GM19035 (cell line): ENCODE measurements around the gene NUP98.
"Not testable (repeated sequence)": the region's sequence is repeated elsewhere in the genome, so short reads cannot be mapped to it uniquely, and the experiment has no call there.

Experiments used
- ATAC-seq: cut with Tn5 transposase; IDR thresholded peaks from one replicate; pipeline ENCODE4 v1.9.1; 2021; ENCODE audit not compliant: unreplicated experiment

NUP98 gene

GRCh38 chr11:3645552-3645951 is 151.8 kb downstream of the NUP98 start:
- no peak for ATAC-seq

- no peak for ATAC-seq
Measured at GRCh38 chr11:3644817-3645235, 152.5 kb downstream of the NUP98 start, which contains the start of gene ART1. ART1 (plus strand) TSS chr11:3645128; CDS start chr11:3659214, 14,086 bp downstream.

GRCh38 chr11:3643102-3643546 is 154.2 kb downstream of the NUP98 start:
- ATAC-seq, result not testable (repeated sequence)

DNA sequence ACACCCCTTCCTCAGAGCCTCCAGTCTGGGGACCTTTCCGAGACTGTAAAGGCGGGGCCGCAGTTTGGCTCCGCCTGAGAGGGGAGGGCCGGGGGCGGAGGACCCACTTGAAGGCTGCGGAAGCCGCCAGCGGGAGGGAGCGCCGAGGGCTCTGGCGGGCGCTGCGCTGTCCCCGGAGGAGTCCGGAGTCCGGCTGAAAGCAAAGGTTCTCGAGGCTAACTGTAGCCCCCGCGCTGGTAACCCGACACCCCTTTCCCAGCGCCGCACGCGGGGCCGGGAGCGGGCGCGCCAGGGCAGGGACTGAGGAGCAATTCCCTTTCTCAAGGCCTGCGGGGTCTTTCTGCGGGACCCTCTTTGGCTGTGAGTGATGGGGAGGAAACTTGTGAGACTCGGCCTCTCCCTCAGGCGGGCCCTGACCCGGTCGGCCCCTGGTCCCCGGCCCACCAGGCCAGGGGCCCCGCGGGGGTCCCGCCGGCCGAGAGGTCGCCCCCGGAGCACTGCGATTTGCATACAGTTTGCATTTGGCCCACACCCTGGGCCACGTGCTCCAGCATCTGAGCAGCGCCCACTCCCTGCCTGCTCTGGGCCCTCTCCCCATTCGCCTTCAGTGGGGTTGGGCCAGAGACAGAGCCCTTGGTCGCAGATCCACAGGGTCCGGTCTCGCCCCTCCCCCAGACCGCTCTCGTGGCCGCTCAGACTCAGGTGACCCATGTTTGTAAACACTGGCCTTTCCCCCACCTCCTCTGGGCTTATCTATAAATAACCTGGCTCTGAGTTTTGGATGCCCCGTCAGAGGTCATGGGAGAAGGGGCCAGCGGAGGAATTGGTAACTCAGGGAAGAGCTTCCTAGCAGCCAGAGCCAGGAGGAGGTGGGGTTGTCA is 155.0 kb downstream of the NUP98 start:
- no peak for ATAC-seq

DNA sequence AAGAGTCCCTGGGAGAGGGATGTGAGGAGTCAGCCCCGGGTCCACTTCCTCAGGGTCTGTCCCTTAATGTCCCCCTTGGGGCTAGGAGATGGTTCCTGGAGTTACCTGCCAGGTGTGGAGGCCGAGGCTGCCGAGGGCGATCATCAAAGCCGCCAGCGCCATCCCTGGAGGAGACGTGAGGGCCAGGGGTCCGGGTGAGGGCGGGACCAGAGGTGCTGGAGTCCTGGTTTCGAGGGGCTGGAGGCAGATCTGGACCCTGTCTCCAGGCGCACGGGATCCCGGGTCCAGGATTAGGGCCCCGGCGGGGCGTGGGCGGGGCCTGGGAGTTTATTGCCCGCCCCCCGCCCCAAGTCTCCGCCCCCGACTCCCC is 155.7 kb downstream of the NUP98 start, which contains the start of gene ART5:
TSS of gene ART5 (minus strand) at position 292 of the 370 bp plus-strand sequence. CDS start at position 162, 130 bp downstream.
- no peak for ATAC-seq

DNA sequence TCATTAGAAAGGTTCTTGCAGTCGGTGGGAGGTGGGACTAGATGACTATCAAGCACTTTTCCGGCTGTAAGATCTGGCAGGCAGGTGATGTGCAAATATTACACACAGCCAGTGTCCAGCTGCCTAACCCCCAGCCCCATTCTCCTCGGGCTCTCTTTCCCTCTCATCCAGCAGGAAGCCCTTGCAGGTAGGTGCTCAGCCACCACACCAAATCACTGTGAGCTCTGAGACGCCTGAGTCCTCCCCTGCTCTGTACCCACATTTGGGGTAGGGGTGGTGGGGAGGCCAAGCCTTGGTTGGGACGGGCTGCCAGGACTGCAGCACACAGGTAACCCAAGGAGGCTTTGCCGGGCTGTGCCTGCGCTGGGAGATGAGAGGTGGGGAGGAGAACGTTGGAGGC is 156.2 kb downstream of the NUP98 start:
- ATAC-seq, result no peak

GRCh38 chr11:3639841-3640240 is 157.5 kb downstream of the NUP98 start:
- ATAC-seq, result no peak

- no peak for ATAC-seq
Measured at GRCh38 chr11:3638513-3638912, 158.8 kb downstream of the NUP98 start.

- no peak for ATAC-seq
Measured at GRCh38 chr11:3637201-3637600, 160.2 kb downstream of the NUP98 start.

DNA sequence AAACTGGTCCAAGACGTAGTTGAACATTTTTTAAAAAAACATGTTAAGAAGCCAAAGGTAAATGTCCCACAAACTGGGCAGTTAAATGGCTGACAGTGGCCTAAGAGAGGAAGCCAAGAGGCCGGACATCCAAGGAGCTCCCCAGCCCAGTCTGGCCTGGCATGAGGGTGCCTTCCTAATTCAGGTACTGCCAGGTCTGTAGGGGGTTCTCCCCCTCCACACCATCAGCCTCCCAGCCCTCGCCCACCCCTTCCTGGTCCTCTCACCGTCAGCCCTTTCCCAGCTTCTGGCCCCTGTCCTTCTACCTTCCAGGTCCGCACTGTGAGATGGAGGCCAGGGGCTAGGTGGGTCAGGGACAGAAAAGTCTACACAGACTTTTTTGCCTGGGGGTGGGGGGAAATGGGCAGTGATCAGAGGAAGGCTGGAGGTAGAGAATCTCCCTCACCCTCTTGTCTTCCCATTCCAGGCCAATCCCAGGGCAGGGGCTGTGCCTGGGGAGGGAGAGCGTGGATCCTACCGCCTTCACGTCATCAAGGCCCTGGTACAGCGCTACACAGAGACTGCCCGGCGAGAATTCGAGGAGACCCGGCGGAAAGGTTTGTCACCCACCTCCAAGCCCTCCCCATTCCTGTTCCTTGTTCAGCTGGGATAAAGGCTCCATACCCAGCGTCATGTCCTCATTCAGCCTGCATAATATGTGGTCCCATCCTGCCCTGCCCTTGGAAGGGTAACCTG is 161.5 kb downstream of the NUP98 start:
- no peak for ATAC-seq

- no peak for ATAC-seq
Measured at GRCh38 chr11:3632070-3632660, 165.2 kb downstream of the NUP98 start.

DNA sequence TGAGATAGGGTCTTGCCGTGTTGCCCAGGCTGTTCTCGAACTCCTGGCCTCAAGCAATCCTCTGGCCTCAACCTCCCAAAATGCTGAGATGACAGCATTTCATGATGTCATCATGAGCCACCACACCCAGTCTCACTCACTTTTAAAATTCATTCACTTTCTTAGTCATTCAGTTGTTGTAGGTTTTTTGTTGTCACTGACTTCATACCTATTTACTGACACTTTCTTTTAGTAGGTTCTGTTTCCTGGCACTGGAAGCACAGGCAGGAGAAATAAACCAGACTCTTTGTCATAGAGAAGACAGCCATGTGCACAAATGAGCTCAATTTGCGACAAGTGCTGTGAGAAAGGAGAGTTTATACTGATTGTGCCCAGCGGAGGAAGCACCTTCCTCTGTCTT is 166.0 kb downstream of the NUP98 start:
- ATAC-seq, result no peak

DNA sequence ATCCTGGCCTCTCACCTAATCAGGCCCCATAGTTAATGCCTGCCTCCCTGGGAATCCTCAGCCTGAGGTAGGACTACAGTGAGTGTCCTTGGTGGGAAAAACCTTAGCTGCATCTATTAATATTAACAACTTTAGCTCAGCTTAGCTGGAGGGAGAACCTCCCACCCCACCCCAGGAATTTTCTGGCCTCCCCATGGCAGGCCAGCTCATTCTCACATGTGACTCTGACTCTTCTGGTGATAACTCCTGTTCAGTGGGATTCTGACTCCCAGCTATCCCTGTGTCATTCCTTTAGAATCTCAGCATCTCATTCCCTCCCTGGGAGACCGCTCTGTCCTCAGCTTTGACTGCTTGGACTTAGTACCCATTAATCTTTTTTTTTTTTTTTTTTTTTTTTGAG is 170.1 kb downstream of the NUP98 start:
- no peak for ATAC-seq

GRCh38 chr11:3626250-3626960 is 170.9 kb downstream of the NUP98 start:
- ATAC-seq, result no peak
